IMR-90 (cell line): ENCODE results near the gene DIP2B. TPM values are rescaled to one million over a fixed set of nuclear protein-coding genes. Genes with fewer than 3 reads are reported as not detected.

Experiments
- ATAC-seq: fragments of 200-7000 bp; cut with Tn5 transposase; 2 replicates; pipeline ENCODE4 v1.9.1; 2020; ENCODE audit warnings: low read depth, mild to moderate bottlenecking, moderate library complexity
- BruUV-seq: library from RNA; stranded (reverse); fragments of 400-500 nt; replicated peaks from 2 replicates; lab custom pipeline; 2021; lab: Mats Ljungman, UMichigan
- CTCF ChIA-PET: fragments of 300-600 bp; formaldehyde crosslinking; extraction: SDS; loops from one replicate; lab custom pipeline; 2021; ENCODE audit warnings: antibody characterized with exemption; lab: Yijun Ruan, JAX
- POLR2A ChIA-PET: fragments of 300-600 bp; sonication (Branson Sonifier 250); formaldehyde crosslinking; loops from one replicate; lab custom pipeline; 2022; ENCODE audit warnings: antibody characterized with exemption; ENCODE audit not compliant: unreplicated experiment; lab: Charles Lee
- DNase-seq: peaks from one replicate; pipeline ENCODE4 v3.0.0; 2013
- H2AFZ ChIP-seq: replicated peaks from 2 replicates; pipeline ENCODE3; 2013; ENCODE audit warnings: low read length, mild to moderate bottlenecking; ENCODE audit not compliant: poor library complexity
- H2AK5ac ChIP-seq: 2 replicates; pipeline ENCODE4 v1.6.1; 2013; ENCODE audit warnings: low read depth, low read length, inconsistent platforms
- H2AK9ac ChIP-seq: replicated peaks from 2 replicates; pipeline ENCODE3; 2013; ENCODE audit warnings: mild to moderate bottlenecking, low read depth, low read length, moderate library complexity; ENCODE audit not compliant: poor library complexity
- H2BK120ac ChIP-seq: 2 replicates; pipeline ENCODE4 v1.6.1; 2013; ENCODE audit warnings: low read depth, low read length, inconsistent platforms
- H2BK15ac ChIP-seq: 3 replicates; pipeline ENCODE4 v1.6.1; 2013; ENCODE audit warnings: low read depth, low read length, inconsistent platforms
- H2BK20ac ChIP-seq: 2 replicates; pipeline ENCODE4 v1.6.1; 2013; ENCODE audit warnings: low read depth, mild to moderate bottlenecking, inconsistent platforms, low read length, moderate library complexity
- H2BK5ac ChIP-seq: 2 replicates; pipeline ENCODE4 v1.6.1; 2013; ENCODE audit warnings: mild to moderate bottlenecking, low read depth, low read length, inconsistent platforms; ENCODE audit not compliant: poor library complexity, severe bottlenecking
- H3K14ac ChIP-seq: replicated peaks from 2 replicates; pipeline ENCODE4 v1.6.1; 2013; ENCODE audit warnings: low read depth, low read length, inconsistent platforms
- H3K18ac ChIP-seq: 2 replicates; pipeline ENCODE4 v1.6.1; 2013; ENCODE audit warnings: low read depth, low read length, control low read depth
- H3K23ac ChIP-seq: 2 replicates; pipeline ENCODE4 v1.6.1; 2013; ENCODE audit warnings: low read depth, low read length, inconsistent platforms
- H3K27ac ChIP-seq: 2 replicates; pipeline ENCODE4 v1.5.1; 2013; ENCODE audit warnings: mild to moderate bottlenecking, control low read depth, low read length; ENCODE audit not compliant: insufficient read depth
- H3K27me3 ChIP-seq: 2 replicates; pipeline ENCODE4 v1.6.1; 2013; ENCODE audit warnings: low read length; ENCODE audit not compliant: control insufficient read depth, insufficient read depth
- H3K36me3 ChIP-seq: 2 replicates; pipeline ENCODE4 v1.6.1; 2013; ENCODE audit warnings: low read length, mixed read lengths; ENCODE audit not compliant: control insufficient read depth, insufficient read depth
- H3K4ac ChIP-seq: 2 replicates; pipeline ENCODE4 v1.6.1; 2013; ENCODE audit warnings: low read depth, low read length, inconsistent platforms
- H3K4me1 ChIP-seq: 2 replicates; pipeline ENCODE4 v1.6.1; 2013; ENCODE audit warnings: low read length, mixed read lengths; ENCODE audit not compliant: control insufficient read depth, insufficient read depth
- H3K4me2 ChIP-seq: 2 replicates; pipeline ENCODE4 v1.6.1; 2013; ENCODE audit warnings: low read depth, mild to moderate bottlenecking, control low read depth, low read length, moderate library complexity
- H3K4me3 ChIP-seq: 2 replicates; pipeline ENCODE4 v1.5.1; 2013; ENCODE audit warnings: low read depth, mild to moderate bottlenecking, control low read depth, low read length, moderate library complexity; ENCODE audit not compliant: insufficient read depth
- H3K56ac ChIP-seq: 2 replicates; pipeline ENCODE4 v1.6.1; 2013; ENCODE audit warnings: low read length, inconsistent platforms; ENCODE audit not compliant: insufficient read depth; ENCODE audit errors: extremely low read depth
- H3K79me1 ChIP-seq, 2 experiments: 2 replicates each; pipeline ENCODE4 v1.6.1; 2013; ENCODE audit warnings: low read length in 2 of 2, inconsistent platforms in 1 of 2, low read depth in 1 of 2
- H3K9ac ChIP-seq: 2 replicates; pipeline ENCODE4 v1.6.1; 2013; ENCODE audit warnings: low read depth, low read length, control low read depth
- H3K9me1 ChIP-seq: 2 replicates; pipeline ENCODE4 v1.6.1; 2013; ENCODE audit warnings: low read length, inconsistent platforms; ENCODE audit not compliant: insufficient read depth
- H3K9me3 ChIP-seq: 2 replicates; pipeline ENCODE4 v1.6.1; 2013; ENCODE audit warnings: low read length; ENCODE audit not compliant: control insufficient read depth, insufficient read depth
- H4K20me1 ChIP-seq: 2 replicates; pipeline ENCODE4 v1.6.1; 2013; ENCODE audit warnings: low read length, inconsistent platforms; ENCODE audit not compliant: insufficient read depth
- H4K5ac ChIP-seq: 2 replicates; pipeline ENCODE4 v1.6.1; 2013; ENCODE audit warnings: mild to moderate bottlenecking, low read depth, low read length, control low read depth
- H4K8ac ChIP-seq, 2 experiments: 2 replicates each; pipeline ENCODE4 v1.6.1; 2013; ENCODE audit warnings: low read depth in 2 of 2, low read length in 2 of 2, control low read depth in 1 of 2, inconsistent platforms in 1 of 2
- H4K91ac ChIP-seq: 2 replicates; pipeline ENCODE4 v1.6.1; 2013; ENCODE audit warnings: low read depth, low read length, inconsistent platforms; ENCODE audit not compliant: insufficient read depth
- CTCF ChIP-seq: conservative IDR thresholded peaks from 2 replicates; pipeline ENCODE4 v1.5.1; 2012; ENCODE audit warnings: mild to moderate bottlenecking, low read depth, low read length, improper control_type of control experiment
- ELK1 ChIP-seq: fragments of 150-350 bp; IDR thresholded peaks from 2 replicates; pipeline ENCODE4 v1.6.1; 2016; ENCODE audit warnings: low read depth, mild to moderate bottlenecking, low read length, moderate library complexity, borderline replicate concordance
- POLR2A ChIP-seq: IDR thresholded peaks from 2 replicates; pipeline ENCODE4 v1.6.1; 2012; ENCODE audit warnings: mild to moderate bottlenecking, low read depth, low read length
- RCOR1 ChIP-seq: IDR thresholded peaks from 2 replicates; pipeline ENCODE4 v1.6.1; 2012; ENCODE audit warnings: mild to moderate bottlenecking, low read length, improper control_type of control experiment; ENCODE audit not compliant: insufficient replicate concordance
- RFX5 ChIP-seq: IDR thresholded peaks from 2 replicates; pipeline ENCODE4 v1.8.0; 2012; ENCODE audit warnings: low read depth, mild to moderate bottlenecking, low read length, moderate library complexity
- SMC3 ChIP-seq: fragments of 150-350 bp; IDR thresholded peaks from 2 replicates; pipeline ENCODE4 v1.6.1; 2016; ENCODE audit warnings: low read depth, mild to moderate bottlenecking, antibody characterized with exemption, low read length, moderate library complexity
- WGBS, 2 experiments: methylation state at CpG; one replicate each; pipeline versions ENCODE4 v1.1.5 to v1.1.7; 2013; ENCODE audit warnings: missing lambda C conversion rate in 2 of 2; ENCODE audit not compliant: insufficient read length in 1 of 2; ENCODE audit errors: extremely low coverage in 2 of 2; 5-methylcytosine and 5-hydroxymethylcytosine counted together
- dilution Hi-C: fragments of 300-500 bp; cut with HindIII; formaldehyde crosslinking; loops from one replicate; pipeline ENCODE4 v1.14.3; 2018; ENCODE audit warnings: low sequenced_read_pairs; ENCODE audit not compliant: unreplicated experiment
- in situ Hi-C: fragments of 300-500 bp; cut with MboI; formaldehyde crosslinking; loops from 3 replicates; pipeline ENCODE4 v1.14.3; 2019; ENCODE audit warnings: low sequenced_read_pairs, inconsistent platforms, mixed read lengths
- intact Hi-C: fragments of 100-400 bp; cut with micrococcal nuclease; formaldehyde crosslinking; loops from 2 replicates; pipeline ENCODE4 v1.10.0; 2022
- polyA plus RNA-seq, 3 experiments: library from polyadenylated mRNA; depleted of rRNA; stranded (reverse); fragments of >200 nt; gene quantifications; 2 replicates each; pipeline ENCODE4 v1.2.3, GENCODE V29; 2012; ENCODE audit warnings: low replicate concordance in 1 of 3
- total RNA-seq: library from RNA; depleted of rRNA; stranded (reverse); fragments of >200 nt; gene quantifications from 2 replicates; pipeline ENCODE4 v1.2.3, GENCODE V29; 2012

The DIP2B gene
- total and polyA plus RNA-seq, 2 of the 4 experiments (the other 2 are of a cell fraction): 7.7 to 12.9 TPM

- Histone ChIP-seq H3K9ac (no peak overlapping the region), H3K56ac (no peak overlapping the region), H3K9me1 (peaks cover 6% of the 10 kb centered on the region), H2BK120ac (no peak overlapping the region), H3K23ac (no peak overlapping the region), H3K27ac (no peak overlapping the region), H3K4me2 (no peak overlapping the region), H2BK20ac (no peak overlapping the region), H3K4me1 (peaks cover 11% of the 10 kb centered on the region), H4K20me1 (peaks cover 6% of the 10 kb centered on the region), H3K4ac (no peak overlapping the region), H3K36me3 (no peaks in the 10 kb centered on the region), H3K79me1 (peaks cover 49 to 69% of the 10 kb centered on the region in 2 experiments), H4K91ac (no peak overlapping the region), H3K4me3 (no peak overlapping the region), H4K8ac (no peak overlapping the region), H3K9me3 (no peaks in the 10 kb centered on the region), H2AK5ac (no peak overlapping the region), H2AFZ (no peak overlapping the region), H2BK15ac (no peak overlapping the region), H3K18ac (no peak overlapping the region), H3K27me3 (no peaks in the 10 kb centered on the region), H4K5ac (no peak overlapping the region), H3K14ac (no peak overlapping the region), H2AK9ac (no peak overlapping the region), H2BK5ac (no peak overlapping the region)
- in situ Hi-C loops: loop anchor here (25.0 kb wide), 1 partner anchor 842 kb away; no protein-coding TSS in a partner anchor
- DNase-seq (no peak), ATAC-seq (no peak)
- dilution Hi-C loops: no loop called here
- intact Hi-C loops: loop anchor here (5.0 kb wide), 1 partner anchor 37 kb away; no protein-coding TSS in a partner anchor
- ChIA-PET POLR2A (no interaction called here), CTCF (interaction anchor here (0.9 kb wide), 2 partner anchors 12 to 117 kb away, joined by 3 to 5 read pairs; no protein-coding TSS in a partner anchor)
- BruUV-seq: no TSS peak
- TF ChIP-seq SMC3 (no peak), RCOR1 (no peak), CTCF (no peak), POLR2A (no peak), ELK1 (no peak), RFX5 (no peak)
- WGBS, 2 experiments: 100% methylated on average over 1 of the region's 8 CpGs; no CpG with 5 or more reads in 1 of the 2 experiments
Measured at GRCh38 chr12:50520416-50521207, 15.8 kb downstream of the DIP2B start.
